Hair follicular keratinocyte (primary cell): ENCODE measurements around the gene COL5A1. TPM values are rescaled to one million over a fixed set of nuclear protein-coding genes. Genes with fewer than 3 reads are reported as not detected.

ENCODE experiments used
- total RNA-seq: library from RNA; depleted of rRNA; stranded (reverse); fragments of >200 nt; gene quantifications from 2 replicates; pipeline ENCODE4 v1.2.3, GENCODE V29; 2015

COL5A1 gene
- total RNA-seq, result 10.5 and 10.9 TPM in 2 replicates

DNA sequence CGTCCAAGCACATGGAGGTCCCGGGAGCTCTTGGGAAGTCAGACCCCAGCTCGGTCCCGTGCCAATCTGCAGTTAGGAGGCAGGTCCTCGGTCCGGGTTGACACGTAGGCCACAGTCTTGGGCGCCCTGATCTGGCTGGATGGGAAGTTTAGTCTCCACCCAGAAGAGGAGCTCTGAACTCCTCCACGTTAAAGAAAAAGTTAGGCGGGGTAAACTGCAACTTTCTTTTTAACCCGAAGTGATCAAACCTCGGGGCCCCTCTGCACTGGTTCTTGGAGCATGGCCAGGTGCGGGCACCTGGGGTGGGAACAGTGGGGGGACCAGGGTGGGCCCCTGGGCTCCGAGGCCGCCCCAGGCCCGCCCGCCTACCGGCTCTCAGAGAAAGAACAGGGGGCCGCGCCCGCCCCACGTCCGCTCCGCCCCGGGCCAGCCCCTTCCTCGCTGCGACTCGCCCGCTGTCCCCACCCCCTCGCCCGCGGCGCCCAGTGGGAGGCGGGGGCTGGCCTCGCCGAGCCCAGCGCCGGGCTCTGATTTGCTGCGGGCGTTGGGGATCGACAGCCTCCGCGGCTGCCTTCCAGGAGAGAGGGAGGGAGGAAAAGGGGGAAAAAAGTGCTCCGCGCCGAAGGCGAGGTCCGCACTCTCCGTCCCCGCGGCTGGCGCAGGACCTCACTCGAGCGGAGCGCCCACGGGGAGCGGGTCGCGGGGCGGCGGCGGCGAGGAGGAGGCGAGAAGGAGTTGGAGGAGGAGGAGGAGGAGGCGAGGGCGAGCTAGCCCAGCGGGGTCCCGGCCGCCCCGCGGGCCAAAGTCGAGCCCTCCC is at the start of gene COL5A1:
Gene COL5A1 (plus strand): TSS at position 631 of the 817 bp plus-strand sequence. CDS start 385 bp downstream, outside the sequence.

DNA sequence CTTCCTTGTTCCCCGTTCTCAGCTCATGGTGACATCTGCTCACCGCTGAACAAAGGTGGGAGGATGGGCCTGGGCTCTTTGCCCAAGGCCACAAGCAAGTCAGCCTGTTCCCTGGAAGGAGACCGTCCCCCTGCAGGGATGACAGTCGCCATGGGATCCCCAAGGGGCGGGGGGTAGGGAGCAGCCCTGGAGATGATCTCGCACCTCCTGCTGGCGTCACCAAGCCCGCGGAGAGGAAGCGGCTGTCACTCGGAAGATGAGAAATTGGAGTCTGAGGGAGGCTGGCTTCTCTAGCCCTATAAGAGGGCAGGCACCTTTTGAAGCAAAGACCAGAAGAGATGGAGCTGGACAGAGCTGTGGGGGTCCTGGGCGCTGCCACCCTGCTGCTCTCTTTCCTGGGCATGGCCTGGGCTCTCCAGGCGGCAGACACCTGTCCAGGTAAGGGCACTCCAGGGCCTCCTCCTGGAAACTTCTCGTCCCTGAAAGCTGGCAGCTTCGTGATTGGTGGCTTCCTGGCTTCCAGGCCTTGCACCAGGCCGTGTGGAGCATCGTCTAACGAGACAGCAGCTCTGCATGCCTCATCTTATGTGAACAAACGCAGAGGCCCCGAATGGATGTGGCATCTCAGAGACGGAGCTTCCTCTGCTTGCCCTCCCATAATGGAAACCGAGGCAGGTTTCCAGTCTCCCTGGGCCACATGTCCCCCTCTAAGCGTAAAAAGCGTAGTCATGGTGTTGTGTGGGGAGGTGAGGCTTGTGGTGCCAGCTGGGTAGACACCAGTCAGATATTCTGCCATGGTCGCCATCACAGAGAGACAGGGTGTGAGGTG is 239.1 kb downstream of the COL5A1 start, which contains the start of gene FCN2:
Gene FCN2 (plus strand): TSS at position 327 of the 829 bp plus-strand sequence. CDS start 12 bp downstream, at position 339.

Other genes starting within 250 kb of the COL5A1 start
- not detected in 2 replicates for gene FCN2, start 239.0 kb downstream of the COL5A1 start, total RNA-seq